Spleen (tissue), 11 donors: Measurements from ENCODE around the gene AHNAK. TPM values are rescaled to one million over a fixed set of nuclear protein-coding genes. Genes with fewer than 3 reads are reported as not detected.

Experiments used
- DNase-seq: peaks from one replicate; pipeline ENCODE4 v3.0.0-alpha.2; 2020
- H3K27ac ChIP-seq, 8 donors: fragments of 200-600 bp; sonication (generic) in 7 of 8; 1 replicate in 4 of 8; 2 replicates in 4 of 8; pipeline versions ENCODE4 v1.5.0 to v1.8.0; 2016 to 2021; ENCODE audit warnings: inconsistent platforms in 4 of 8, mild to moderate bottlenecking in 4 of 8, moderate library complexity in 1 of 8
- H3K27me3 ChIP-seq, 7 donors: fragments of 200-600 bp; sonication (generic) in 6 of 7; replicated peaks in 1 of 7; 1 replicate in 4 of 7; 2 replicates in 3 of 7; pipeline versions ENCODE4 v1.5.0 to v1.8.0; 2016 to 2021; ENCODE audit warnings: inconsistent platforms in 3 of 7, mild to moderate bottlenecking in 1 of 7
- H3K36me3 ChIP-seq, 6 donors: fragments of 200-600 bp; sonication (generic) in 5 of 6; 1 replicate in 4 of 6; 2 replicates in 2 of 6; pipeline versions ENCODE4 v1.5.0 to v1.8.0; 2016 to 2021; ENCODE audit warnings: inconsistent platforms in 2 of 6
- H3K4me1 ChIP-seq, 6 donors: fragments of 200-600 bp; sonication (generic) in 5 of 6; 1 replicate in 3 of 6; 2 replicates in 3 of 6; pipeline versions ENCODE4 v1.5.0 to v1.8.0; 2016 to 2021; ENCODE audit warnings: inconsistent platforms in 3 of 6
- H3K4me3 ChIP-seq, 8 donors: fragments of 200-600 bp; sonication (generic) in 7 of 8; 1 replicate in 4 of 8; 2 replicates in 4 of 8; pipeline versions ENCODE4 v1.5.0 to v1.8.0; 2016 to 2021; ENCODE audit warnings: inconsistent platforms in 4 of 8, mild to moderate bottlenecking in 4 of 8, moderate library complexity in 2 of 8
- H3K9me3 ChIP-seq, 8 donors: fragments of 200-600 bp; sonication (generic) in 7 of 8; 1 replicate in 4 of 8; 2 replicates in 4 of 8; pipeline versions ENCODE4 v1.5.0 to v1.8.0; 2016 to 2021; ENCODE audit warnings: inconsistent platforms in 4 of 8
- CTCF ChIP-seq, 11 experiments: fragments of 200-600 bp in 7 of 11; fragments of 450-650 bp in 4 of 11; sonication (generic) in 4 of 11; IDR thresholded peaks in 8 of 11; conservative IDR thresholded peaks in 3 of 11; 1 replicate in 7 of 11; 2 replicates in 4 of 11; pipeline versions ENCODE4 v1.4.0 to v1.8.0; 2016 to 2021; ENCODE audit warnings: antibody characterized with exemption in 11 of 11, inconsistent platforms in 4 of 11, mild to moderate bottlenecking in 1 of 11
- POLR2A ChIP-seq, 3 donors: fragments of 450-650 bp; IDR thresholded peaks; one replicate each; pipeline ENCODE4 v1.5.1; 2017; ENCODE audit warnings: antibody characterized with exemption in 3 of 3, mild to moderate bottlenecking in 1 of 3
- POLR2AphosphoS5 ChIP-seq, 3 donors: sonication (generic); formaldehyde crosslinking; IDR thresholded peaks; one replicate each; pipeline ENCODE4 v1.5.1; 2017; ENCODE audit warnings: antibody characterized with exemption in 3 of 3
- WGBS, 5 donors: extraction: QIAGEN DNeasy Blood & Tissue Kit in 3 of 5; methylation state at CpG; one replicate each; pipeline versions ENCODE4 v1.1.5 to v1.1.7; 2013 to 2018; 5-methylcytosine and 5-hydroxymethylcytosine counted together
- intact Hi-C: fragments of 100-400 bp; cut with DNase I; formaldehyde crosslinking; loops from one replicate; pipeline ENCODE4 v1.15.0; 2023; ENCODE audit warnings: low total_unique reads
- polyA plus RNA-seq, 3 donors: library from polyadenylated mRNA; stranded (reverse); fragments of 200-250 nt; gene quantifications; one replicate each; pipeline ENCODE4 v1.2.1, GENCODE V29; 2013
- total RNA-seq, 7 donors: library from RNA; depleted of rRNA in 3 of 7; stranded (reverse); fragments of >200 nt in 3 of 7; fragmentation: NEBNext Ultra II Directional in 4 of 7; extraction: Animal tissue kit (Norgen Biotek cat#: 25700) in 4 of 7; gene quantifications; one replicate each; pipeline versions ENCODE4 v1.1.0 to v1.2.1, GENCODE V29; 2016 to 2021
- donor health status: healthy with polysubstance abuse.
- donor health status: DM: no; HTN: no; CAD: no; lungs with moderate emphysema.
- donor health status: DM: no; HTN: no; CAD: no.
- donor health status: Bipolar disorder and iron deficiency.
- donor health status: healthy.
- donor health status: DM: no; HTN: no; CAD: no.
- donor health status: DM: yes; HTN: yes; CAD: no.

The AHNAK gene
- total and polyA plus RNA-seq, 10 donors: 11.8 to 370 (median 259) TPM

GRCh38 chr11:62559204-62559603 is 12.6 kb upstream of the AHNAK start:
- TF ChIP-seq CTCF (IDR thresholded peaks at IDR 0.05 in 8 of 11, conservative IDR thresholded peaks at IDR 0.05 in 3 of 11) (no peak), POLR2AphosphoS5 (IDR thresholded peaks at IDR 0.05) (no peak), POLR2A (IDR thresholded peaks at IDR 0.05) (no peak)
- peak overlapping the region in 5 of 8 donors; percentile 20 to 95 (median 84) for H3K27ac ChIP-seq
- peak; percentile 2 for DNase-seq
- H3K27me3 ChIP-seq: no peaks in the 10 kb centered on the region
- peaks cover 0 to 71% (median 56%) of the 10 kb centered on the region in 6 donors for H3K36me3 ChIP-seq
- H3K9me3 ChIP-seq: no peaks in the 10 kb centered on the region
- intact Hi-C loops: no loop called here
- 79 to 84% (median 81%) methylated on average over 8 of the region's 8 CpGs for whole genome bisulfite sequencing, 5 donors
- H3K4me3 ChIP-seq: no peak overlapping the region
- H3K4me1 ChIP-seq: peaks cover 45 to 88% (median 57%) of the 10 kb centered on the region in 6 donors

GRCh38 chr11:62558669-62559068 is 12.1 kb upstream of the AHNAK start:
- Histone ChIP-seq H3K27me3 (no peaks in the 10 kb centered on the region), H3K27ac (peak overlapping the region in 7 of 8 donors; percentile 29 to 95 (median 88)), H3K4me1 (peaks cover 51 to 90% (median 62%) of the 10 kb centered on the region in 6 donors), H3K36me3 (peaks cover 0 to 65% (median 51%) of the 10 kb centered on the region in 6 donors), H3K4me3 (no peak overlapping the region), H3K9me3 (no peaks in the 10 kb centered on the region)
- WGBS, 5 donors: 83 to 94% (median 89%) methylated on average over 8 to 9 of the region's 9 CpGs
- intact Hi-C loops: no loop called here
- peak; percentile 71 for DNase-seq
- TF ChIP-seq POLR2A (IDR thresholded peaks at IDR 0.05): no peak
- TF ChIP-seq CTCF (IDR thresholded peaks at IDR 0.05 in 8 of 11, conservative IDR thresholded peaks at IDR 0.05 in 3 of 11): no peak
- no peak for TF ChIP-seq POLR2AphosphoS5 (IDR thresholded peaks at IDR 0.05)

- intact Hi-C loops: no loop called here
- Histone ChIP-seq H3K4me3 (peak overlapping the region in 1 of 8 donors; percentile 52), H3K36me3 (peaks cover 0 to 49% (median 35%) of the 10 kb centered on the region in 6 donors), H3K27me3 (no peaks in the 10 kb centered on the region), H3K4me1 (peaks cover 67 to 98% (median 78%) of the 10 kb centered on the region in 6 donors), H3K27ac (peak overlapping the region; percentile 82 to 95 (median 88)), H3K9me3 (no peaks in the 10 kb centered on the region)
- WGBS, 5 donors: 15 to 32% (median 21%) methylated on average over 3 of the region's 3 CpGs
- no peak for DNase-seq
- TF ChIP-seq POLR2A (IDR thresholded peaks at IDR 0.05) (no peak), POLR2AphosphoS5 (IDR thresholded peaks at IDR 0.05) (peak in 1 of 3 donors; percentile 57)
These were observed 10.4 kb upstream of the AHNAK start for GRCh38 chr11:62556875-62557631.

- H3K4me3 ChIP-seq: peak overlapping the region in 3 of 8 donors; percentile 6 to 52 (median 11)
- no peaks in the 10 kb centered on the region for H3K9me3 ChIP-seq
- DNase-seq: peak; percentile 96
- H3K27ac ChIP-seq: peak overlapping the region; percentile 82 to 95 (median 88)
- H3K27me3 ChIP-seq: no peaks in the 10 kb centered on the region
- no peak for TF ChIP-seq POLR2A (IDR thresholded peaks at IDR 0.05)
- peak; percentile 83 to 89 (median 87) for TF ChIP-seq POLR2AphosphoS5 (IDR thresholded peaks at IDR 0.05)
- intact Hi-C loops: no loop called here
- H3K36me3 ChIP-seq: peaks cover 0 to 42% (median 29%) of the 10 kb centered on the region in 6 donors
- H3K4me1 ChIP-seq: peaks cover 75 to 99% (median 86%) of the 10 kb centered on the region in 6 donors
- WGBS, 5 donors: 2 to 6% (median 3%) methylated on average over 12 to 14 of the region's 14 CpGs
These were observed 9.7 kb upstream of the AHNAK start for GRCh38 chr11:62556108-62556874.
